DMS153 treated with DMSO at 0.1 percent for 48 hours (cell line): Measurements from ENCODE around the gene CDK15.
"Not testable (repeated sequence)": the region's sequence is repeated elsewhere in the genome, so short reads cannot be mapped to it uniquely, and the experiment has no call there.

Experiments
- DNase-seq: peaks from one replicate; lab custom pipeline; 2025; ENCODE audit not compliant: unreplicated experiment; lab: John Stamatoyannopoulos, UW

CDK15 gene

GRCh38 chr2:201828220-201828619 lies 21.9 kb downstream of the CDK15 start:
- no peak for DNase-seq

GRCh38 chr2:201830666-201831065 lies 24.3 kb downstream of the CDK15 start:
- DNase-seq: no peak

GRCh38 chr2:201831469-201831868 lies 25.1 kb downstream of the CDK15 start:
- DNase-seq: no peak

GRCh38 chr2:201833781-201834180 lies 27.4 kb downstream of the CDK15 start:
- no peak for DNase-seq

- no peak for DNase-seq
Observed at GRCh38 chr2:201835066-201835465, 28.7 kb downstream of the CDK15 start.

- no peak for DNase-seq
Observed at GRCh38 chr2:201837391-201837790, 31.1 kb downstream of the CDK15 start.

GRCh38 chr2:201837824-201838431 lies 31.6 kb downstream of the CDK15 start:
- DNase-seq: no peak

- no peak for DNase-seq
Observed at GRCh38 chr2:201839727-201840126, 33.4 kb downstream of the CDK15 start.

- DNase-seq: no peak
Observed at GRCh38 chr2:201840726-201841125, 34.4 kb downstream of the CDK15 start.

- DNase-seq: no peak
Observed at GRCh38 chr2:201842131-201842860, 36.0 kb downstream of the CDK15 start.

GRCh38 chr2:201844922-201845321 lies 38.6 kb downstream of the CDK15 start:
- not testable (repeated sequence) for DNase-seq

- DNase-seq: no peak
Observed at GRCh38 chr2:201847481-201847880, 41.1 kb downstream of the CDK15 start.

- DNase-seq: no peak
Observed at GRCh38 chr2:201852462-201852861, 46.1 kb downstream of the CDK15 start.

GRCh38 chr2:201852878-201853415 lies 46.6 kb downstream of the CDK15 start:
- no peak for DNase-seq

- DNase-seq: no peak
Observed at GRCh38 chr2:201854221-201854801, 48.0 kb downstream of the CDK15 start.

- no peak for DNase-seq
Observed at GRCh38 chr2:201854841-201855240, 48.5 kb downstream of the CDK15 start.

GRCh38 chr2:201855356-201855755 lies 49.0 kb downstream of the CDK15 start:
- no peak for DNase-seq

GRCh38 chr2:201857326-201857725 lies 51.0 kb downstream of the CDK15 start:
- DNase-seq: no peak

- no peak for DNase-seq
Observed at GRCh38 chr2:201858281-201859184, 52.2 kb downstream of the CDK15 start.

- DNase-seq: no peak
Observed at GRCh38 chr2:201859949-201860348, 53.6 kb downstream of the CDK15 start.

- peak; percentile 39 for DNase-seq
Observed at GRCh38 chr2:201860636-201861066, 54.3 kb downstream of the CDK15 start.
